ENCODE data around the gene SLC6A6. TPM values are rescaled to one million over a fixed set of nuclear protein-coding genes. Genes with fewer than 3 reads are reported as not detected.

SLC6A6 gene
- total RNA-seq, 4 donors from 2014 or later = 15.4 to 37.6 (median 20.9) TPM

- Histone ChIP-seq H3K27me3 (no peaks in the 10 kb centered on the region), H3K36me3 (no peaks in the 10 kb centered on the region), H3K27ac (peak overlapping the region in 2 of 4 donors; percentile 12 to 53), H3K9me3 (no peaks in the 10 kb centered on the region), H3K4me3 (no peak overlapping the region), H3K4me1 (peaks cover 0 to 32% (median 6%) of the 10 kb centered on the region in 3 donors)
- ATAC-seq = no peak
- WGBS, 2 donors (ENCODE audit: low coverage in 1 of 2) = 100% methylated on average over 1 of the region's 12 CpGs; no CpG with 5 or more reads in 1 of the 2 donors
- TF ChIP-seq EP300 (IDR thresholded peaks at IDR 0.05) (no peak), POLR2A (IDR thresholded peaks at IDR 0.05) (no peak), CTCF (IDR thresholded peaks at IDR 0.05) (no peak), POLR2AphosphoS5 (IDR thresholded peaks at IDR 0.05) (no peak)
Observed at GRCh38 chr3:14521611-14522010, 119.2 kb downstream of the SLC6A6 start.

GRCh38 chr3:14522129-14522691 lies 119.8 kb downstream of the SLC6A6 start:
- Histone ChIP-seq H3K4me1 (peaks cover 0 to 32% (median 6%) of the 10 kb centered on the region in 3 donors), H3K27me3 (no peaks in the 10 kb centered on the region), H3K4me3 (no peak overlapping the region), H3K27ac (peak overlapping the region in 3 of 4 donors; percentile 12 to 53 (median 24)), H3K36me3 (no peaks in the 10 kb centered on the region), H3K9me3 (no peaks in the 10 kb centered on the region)
- 18 to 57% methylated on average over 2 to 3 of the region's 16 CpGs for WGBS, 2 donors (ENCODE audit: low coverage in 1 of 2)
- ATAC-seq = peak; percentile 50
- TF ChIP-seq CTCF (IDR thresholded peaks at IDR 0.05) (no peak), POLR2AphosphoS5 (IDR thresholded peaks at IDR 0.05) (no peak), POLR2A (IDR thresholded peaks at IDR 0.05) (no peak), EP300 (IDR thresholded peaks at IDR 0.05) (no peak)

GRCh38 chr3:14522768-14523167 lies 120.4 kb downstream of the SLC6A6 start:
- TF ChIP-seq POLR2AphosphoS5 (IDR thresholded peaks at IDR 0.05) (no peak), EP300 (IDR thresholded peaks at IDR 0.05) (no peak), POLR2A (IDR thresholded peaks at IDR 0.05) (no peak), CTCF (IDR thresholded peaks at IDR 0.05) (no peak)
- no CpG with 5 or more reads among the region's 12 CpGs for WGBS, 2 donors (ENCODE audit: low coverage in 1 of 2)
- ATAC-seq = no peak
- no peaks in the 10 kb centered on the region for H3K27me3 ChIP-seq
- H3K36me3 ChIP-seq = no peaks in the 10 kb centered on the region
- H3K4me3 ChIP-seq = no peak overlapping the region
- H3K27ac ChIP-seq = peak overlapping the region in 3 of 4 donors; percentile 12 to 53 (median 24)
- peaks cover 0 to 32% (median 6%) of the 10 kb centered on the region in 3 donors for H3K4me1 ChIP-seq
- H3K9me3 ChIP-seq = no peaks in the 10 kb centered on the region

- no peaks in the 10 kb centered on the region for H3K9me3 ChIP-seq
- peak overlapping the region in 1 of 4 donors; percentile 77 for H3K27ac ChIP-seq
- no peak overlapping the region for H3K4me3 ChIP-seq
- H3K36me3 ChIP-seq = no peaks in the 10 kb centered on the region
- TF ChIP-seq POLR2AphosphoS5 (IDR thresholded peaks at IDR 0.05) = no peak
- TF ChIP-seq CTCF (IDR thresholded peaks at IDR 0.05) = no peak
- TF ChIP-seq POLR2A (IDR thresholded peaks at IDR 0.05) = no peak
- no peak for TF ChIP-seq EP300 (IDR thresholded peaks at IDR 0.05)
- peaks cover 0 to 32% (median 6%) of the 10 kb centered on the region in 3 donors for H3K4me1 ChIP-seq
- H3K27me3 ChIP-seq = no peaks in the 10 kb centered on the region
- ATAC-seq = no peak
- WGBS, 2 donors (ENCODE audit: low coverage in 1 of 2) = 33 to 70% methylated on average over 4 of the region's 7 CpGs
Observed at GRCh38 chr3:14523792-14524191, 121.4 kb downstream of the SLC6A6 start.

- WGBS, 2 donors (ENCODE audit: low coverage in 1 of 2) = 93% methylated on average over 6 of the region's 14 CpGs; no CpG with 5 or more reads in 1 of the 2 donors
- H3K36me3 ChIP-seq = no peaks in the 10 kb centered on the region
- no peaks in the 10 kb centered on the region for H3K27me3 ChIP-seq
- peaks cover 0 to 32% (median 6%) of the 10 kb centered on the region in 3 donors for H3K4me1 ChIP-seq
- no peak for ATAC-seq
- no peak overlapping the region for H3K4me3 ChIP-seq
- no peak for TF ChIP-seq POLR2AphosphoS5 (IDR thresholded peaks at IDR 0.05)
- TF ChIP-seq EP300 (IDR thresholded peaks at IDR 0.05) = no peak
- no peak for TF ChIP-seq POLR2A (IDR thresholded peaks at IDR 0.05)
- TF ChIP-seq CTCF (IDR thresholded peaks at IDR 0.05) = no peak
- H3K9me3 ChIP-seq = no peaks in the 10 kb centered on the region
- peak overlapping the region in 2 of 4 donors; percentile 9 to 77 for H3K27ac ChIP-seq
Observed at GRCh38 chr3:14524311-14524711, 121.9 kb downstream of the SLC6A6 start.

Measured in gastroesophageal sphincter (tissue), 4 donors.